Stimulated activated CD4-positive, alpha-beta T cell treated with anti-CD3 and anti-CD28 coated beads, Interleukin-4, amount 100 ng/mL, for 1 hour (primary cell): ENCODE data around the gene FBXO5.
A peak's percentile ranks its signal among the peaks of the same experiment; 100 is the strongest.
"Not testable (repeated sequence)": the region's sequence is repeated elsewhere in the genome, so short reads cannot be mapped to it uniquely, and the experiment has no call there.

Experiments used
- DNase-seq: peaks from one replicate; pipeline ENCODE4 v3.0.0-alpha.2; 2020

Gene FBXO5

DNA sequence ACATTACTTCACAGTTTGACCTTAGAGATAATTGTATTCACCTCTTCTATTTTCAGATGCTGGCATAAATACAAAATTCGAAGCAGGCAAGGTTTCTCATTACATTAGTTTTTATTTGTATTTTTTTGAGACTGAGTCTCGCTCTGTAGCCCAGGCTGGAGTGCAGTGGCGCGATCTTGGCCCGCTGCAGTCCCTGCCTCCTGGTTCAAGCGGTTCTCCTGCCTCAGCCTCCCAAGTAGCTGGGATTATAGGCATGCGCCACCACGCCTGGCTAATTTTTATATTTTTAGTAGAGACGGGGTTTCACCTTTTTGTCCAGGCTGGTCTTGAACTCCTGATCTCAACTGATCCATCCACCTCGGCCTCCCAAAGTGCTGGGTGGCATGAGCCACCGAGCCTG is 2.5 kb upstream of the FBXO5 start:
- DNase-seq = not testable (repeated sequence)

GRCh38 chr6:152984513-152984872 is 1.7 kb upstream of the FBXO5 start:
- DNase-seq = no peak

DNA sequence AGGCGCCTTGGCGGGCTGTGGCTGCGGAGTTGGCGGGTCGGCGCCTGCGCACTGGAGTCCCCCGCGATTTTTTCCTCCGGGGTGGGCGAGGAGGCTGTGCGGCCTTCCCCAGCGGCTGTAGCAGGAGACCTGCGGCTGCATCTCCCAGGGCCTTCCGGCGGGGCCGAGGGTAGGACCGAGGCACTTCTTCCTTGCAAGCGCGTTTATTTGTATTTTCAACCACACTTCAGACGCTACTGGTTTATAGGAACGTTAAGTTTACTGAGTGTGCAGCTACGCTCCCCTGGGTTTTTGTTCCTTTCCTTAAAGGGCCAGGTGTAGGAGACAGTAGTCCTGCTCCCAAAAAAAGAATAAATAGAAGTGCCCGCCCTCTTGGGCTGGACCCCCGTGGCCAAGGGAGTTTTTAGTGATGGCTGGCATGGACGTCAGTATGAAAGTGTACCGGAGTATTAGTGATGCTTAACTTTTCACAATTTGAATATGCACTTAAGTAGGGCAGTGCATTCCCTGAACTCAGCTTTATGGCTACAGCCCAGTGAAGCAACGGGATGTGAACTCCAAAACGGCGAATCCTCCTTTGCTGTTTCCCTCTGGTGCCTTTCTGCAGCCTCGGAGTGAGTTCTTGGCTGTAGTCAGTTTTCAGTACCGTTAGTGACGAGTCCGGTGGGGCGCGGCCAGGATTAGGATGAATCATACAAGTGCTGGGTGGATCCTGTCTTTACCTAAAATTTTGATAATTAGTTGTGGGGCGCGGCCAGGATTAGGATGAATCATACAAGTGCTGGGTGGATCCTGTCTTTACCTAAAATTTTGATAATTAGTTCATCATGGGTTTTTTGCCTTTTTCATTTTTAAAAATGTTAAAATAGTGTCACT is 1.0 kb upstream of the FBXO5 start:
- DNase-seq = peak; percentile 95

GRCh38 chr6:152981989-152982903 is 595 bp downstream of the FBXO5 start:
- DNase-seq = no peak

GRCh38 chr6:152981219-152981618 is 1.6 kb downstream of the FBXO5 start:
- DNase-seq = no peak

DNA sequence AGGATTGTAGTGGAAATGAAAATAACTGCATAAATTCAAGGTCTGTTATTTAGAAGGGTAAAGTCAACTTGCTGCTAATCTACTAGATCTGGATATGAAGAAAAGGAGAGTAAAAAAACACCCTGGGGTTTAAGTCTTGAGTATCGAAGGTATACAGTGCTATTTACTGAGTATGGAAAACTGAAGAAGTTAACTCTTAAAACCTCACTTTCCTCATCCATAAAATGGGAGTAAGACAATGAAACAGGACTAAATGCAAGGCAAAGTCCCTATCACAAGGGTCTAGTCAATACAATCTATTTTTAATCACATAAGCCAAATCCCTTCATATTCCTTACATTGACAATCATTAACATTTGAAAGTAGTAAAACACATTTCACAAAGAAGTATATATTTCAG is 2.2 kb downstream of the FBXO5 start:
- no peak for DNase-seq

DNA sequence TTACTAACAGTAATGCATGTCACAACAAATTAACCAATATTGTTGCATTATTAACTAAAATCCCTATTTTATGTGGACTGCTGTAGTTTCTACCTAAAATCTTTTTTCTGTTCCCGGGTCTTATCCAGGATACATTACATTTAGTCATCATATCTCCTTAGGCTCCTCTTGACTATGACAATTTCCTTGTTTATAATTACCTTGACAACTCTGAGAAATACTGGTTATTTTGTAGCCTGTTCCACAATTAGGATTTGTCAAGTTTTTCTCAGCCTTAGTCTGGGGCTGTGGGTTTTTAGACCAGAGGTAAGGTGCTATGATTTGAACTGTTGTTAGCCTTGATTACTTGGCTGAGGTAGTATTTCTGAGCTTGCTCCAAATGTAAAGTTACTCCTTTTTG is 3.7 kb downstream of the FBXO5 start:
- no peak for DNase-seq

GRCh38 chr6:152978058-152978457 is 4.8 kb downstream of the FBXO5 start:
- DNase-seq = no peak

DNA sequence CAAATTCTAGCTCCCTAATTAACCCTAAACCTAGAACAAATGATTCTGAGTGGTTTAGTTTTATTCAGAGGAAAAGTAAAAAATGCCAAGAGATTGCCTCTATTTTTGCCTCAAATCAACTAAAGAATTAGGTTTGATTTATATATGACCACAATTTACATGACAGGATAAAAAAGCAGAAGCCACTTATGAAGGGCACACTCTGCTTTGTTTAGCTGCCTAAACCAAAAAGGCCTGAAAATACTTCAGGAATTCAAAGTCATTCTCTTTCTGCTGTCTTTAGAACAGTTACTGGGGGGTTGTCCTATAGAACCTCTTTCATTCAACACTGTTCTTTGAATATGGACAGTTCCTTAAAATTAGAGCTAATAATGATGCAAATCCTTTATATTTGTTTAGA is 5.3 kb downstream of the FBXO5 start:
- no peak for DNase-seq

GRCh38 chr6:152976749-152977148 is 6.1 kb downstream of the FBXO5 start:
- DNase-seq = no peak

DNA sequence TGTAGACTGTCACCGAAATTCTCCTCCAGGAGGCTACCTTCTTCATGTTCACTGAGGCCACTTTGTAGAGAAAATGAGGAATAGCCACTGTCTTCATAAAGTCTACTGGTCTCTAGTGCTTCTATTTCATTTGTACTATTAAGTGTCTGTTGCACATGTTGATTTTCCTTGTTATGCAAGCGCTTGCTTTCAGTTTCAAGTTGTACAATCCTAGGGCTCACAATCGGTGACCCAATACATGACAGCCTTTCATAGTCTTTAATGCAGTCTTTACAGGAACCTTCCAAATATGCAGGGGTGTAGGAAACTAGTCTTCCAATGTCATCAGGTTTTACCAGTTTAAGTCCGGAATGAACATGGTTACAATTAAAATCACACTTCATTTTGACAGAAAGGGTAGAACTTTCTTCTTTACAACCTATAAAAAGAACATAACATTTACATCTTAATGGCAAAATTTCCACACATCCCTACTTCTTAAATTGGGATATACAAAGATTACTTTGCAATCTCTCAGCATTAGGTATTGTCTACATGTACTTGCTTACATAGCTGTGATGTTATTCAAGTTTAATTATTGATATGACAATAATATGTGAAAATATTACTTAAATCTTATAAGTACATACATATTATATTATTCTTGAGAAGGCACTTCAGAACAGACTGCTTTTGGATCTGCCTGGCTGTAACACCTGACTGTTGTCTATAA is 7.5 kb downstream of the FBXO5 start:
- no peak for DNase-seq

- DNase-seq = no peak
Observed at GRCh38 chr6:152973916-152974315, 8.9 kb downstream of the FBXO5 start.

DNA sequence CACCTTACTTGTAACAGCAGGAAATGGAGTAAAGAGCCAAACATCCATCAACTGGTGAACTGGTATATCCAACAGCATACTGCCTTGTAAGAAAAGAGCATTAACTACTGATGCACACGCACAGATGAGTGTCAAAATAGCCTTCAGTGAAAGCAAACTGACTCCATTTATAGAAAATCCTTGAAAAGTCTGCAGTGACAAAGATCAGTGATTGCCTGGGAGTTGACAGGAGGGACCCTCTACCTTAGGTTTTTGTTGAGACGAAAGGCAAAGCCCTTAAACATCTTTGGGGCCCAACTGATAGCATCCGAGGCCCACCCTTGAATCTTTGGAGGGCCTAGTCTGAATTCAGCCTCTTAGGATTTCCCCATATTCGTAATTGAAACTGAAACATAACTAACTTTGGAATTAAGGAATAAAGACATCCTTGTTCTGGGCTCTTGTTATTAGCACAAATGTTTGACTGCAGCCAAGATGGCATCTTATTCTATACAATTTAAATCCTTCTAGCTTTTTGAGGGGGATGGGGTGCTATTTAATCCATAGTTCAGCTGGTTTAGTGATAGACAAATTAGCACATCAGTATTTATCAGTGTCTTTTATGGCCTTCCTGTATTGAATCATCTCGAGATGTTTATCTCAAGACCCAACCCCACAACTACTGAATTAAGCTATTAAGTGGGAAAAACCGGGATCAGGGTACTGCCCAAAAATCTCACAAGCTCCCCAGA is 13.0 kb downstream of the FBXO5 start:
- DNase-seq = no peak

DNA sequence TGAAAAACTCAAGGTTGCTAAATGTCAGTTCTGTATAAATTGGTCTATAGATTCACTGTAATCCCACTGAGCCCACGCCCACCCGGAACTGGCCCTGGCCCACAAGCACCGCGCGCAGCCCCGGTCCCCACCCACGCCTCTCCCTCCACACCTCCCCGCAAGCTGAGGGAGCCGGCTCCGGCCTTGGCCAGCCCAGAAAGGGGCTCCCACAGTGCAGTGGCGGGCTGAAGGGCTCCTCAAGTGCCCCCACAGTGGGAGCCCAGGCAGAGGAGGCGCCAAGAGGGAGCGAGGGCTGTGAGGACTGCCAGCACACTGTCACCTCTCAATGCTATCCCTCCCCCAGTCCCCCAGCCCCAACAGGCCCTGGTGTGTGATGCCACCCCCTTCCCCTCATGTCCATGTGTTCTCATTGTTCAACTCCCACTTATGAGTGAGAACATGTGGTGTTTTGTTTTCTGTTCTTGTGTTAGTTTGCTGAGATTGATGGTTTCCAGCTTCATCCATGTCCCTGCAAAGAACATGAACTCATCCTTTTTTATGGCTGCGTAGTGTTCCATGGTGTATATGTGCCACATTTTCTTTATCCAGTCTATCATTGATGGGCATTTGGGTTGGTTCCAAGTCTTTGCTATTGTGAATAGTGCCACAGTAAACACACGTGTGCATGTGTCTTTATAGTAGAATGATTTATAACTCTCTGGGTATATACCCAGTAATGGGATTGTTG is 16.5 kb downstream of the FBXO5 start:
- not testable (repeated sequence) for DNase-seq

DNA sequence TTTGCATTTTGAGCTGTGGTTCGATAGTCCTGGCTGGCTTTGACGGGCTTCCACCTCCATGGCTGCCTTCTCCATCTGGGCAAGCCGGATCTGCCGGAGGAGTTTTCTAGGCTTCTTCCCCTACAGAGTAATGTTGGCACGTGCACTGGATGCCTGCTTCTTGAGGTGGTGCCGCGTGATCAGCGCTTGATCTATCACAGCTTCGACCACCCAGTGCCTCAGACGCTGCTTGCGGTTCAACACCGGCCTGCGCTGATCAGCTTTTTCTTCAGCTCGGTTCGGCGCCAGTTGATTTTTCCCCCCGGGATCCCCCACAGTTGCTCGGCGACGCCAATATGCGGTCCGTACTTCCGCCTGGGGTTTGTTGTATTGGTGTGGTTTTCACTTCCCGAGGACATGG is 23.5 kb downstream of the FBXO5 start:
- no peak for DNase-seq

GRCh38 chr6:152957796-152958195 is 25.0 kb downstream of the FBXO5 start:
- no peak for DNase-seq

GRCh38 chr6:152954443-152954842 is 28.4 kb downstream of the FBXO5 start:
- no peak for DNase-seq

- DNase-seq = no peak
Observed at GRCh38 chr6:152952866-152953509, 29.9 kb downstream of the FBXO5 start.

DNA sequence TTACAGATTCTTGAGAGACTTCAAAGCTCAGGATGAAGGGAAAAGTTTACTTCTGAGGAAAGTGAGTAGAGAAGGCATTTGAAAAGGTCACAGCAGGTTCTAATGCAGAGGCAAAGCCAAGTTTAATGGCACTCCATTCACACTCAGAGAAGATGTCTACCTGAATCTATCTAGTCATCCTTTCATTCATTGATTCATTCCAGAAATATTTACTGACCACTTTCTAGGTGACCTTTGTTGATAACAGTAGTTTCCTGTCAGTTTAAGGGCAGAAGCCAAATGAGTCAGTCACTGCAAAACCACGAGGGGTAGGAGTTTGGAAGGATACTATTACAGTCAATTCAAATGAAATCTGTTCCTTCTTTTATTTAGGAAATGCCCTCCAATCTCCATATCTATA is 30.8 kb downstream of the FBXO5 start:
- no peak for DNase-seq

GRCh38 chr6:152950240-152950639 is 32.6 kb downstream of the FBXO5 start:
- DNase-seq = no peak

DNA sequence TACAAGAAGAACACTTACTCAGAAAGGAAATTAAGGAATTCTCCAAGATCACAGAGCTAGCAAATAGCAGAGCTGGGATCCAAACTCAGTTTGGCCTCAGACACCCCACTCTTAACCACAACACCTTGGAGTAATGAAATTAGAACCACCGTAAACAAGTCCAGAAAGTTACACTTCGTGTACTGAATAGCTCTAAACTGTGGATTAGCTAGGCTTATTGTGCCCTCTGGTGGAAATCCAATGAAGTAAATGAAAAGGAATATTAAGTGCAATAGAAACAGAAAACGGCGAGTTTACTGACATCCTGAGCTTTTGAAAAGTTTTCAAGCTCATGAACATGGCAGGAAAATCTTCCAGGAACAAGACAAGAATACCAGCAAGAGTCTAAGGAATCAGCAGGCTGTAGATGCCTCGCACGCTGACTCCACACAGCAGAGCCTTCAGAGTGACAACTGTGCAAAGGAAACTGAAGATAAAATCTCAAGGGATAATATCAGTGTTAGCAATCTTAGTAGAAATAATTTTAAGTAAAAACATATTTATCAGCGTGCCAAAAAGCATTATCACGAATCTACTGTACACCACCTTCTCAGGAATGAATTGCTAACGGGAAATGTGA is 34.6 kb downstream of the FBXO5 start:
- DNase-seq = no peak
